MM.1S (cell line): ENCODE data around the gene TARP.
A peak's percentile ranks its signal among the peaks of the same experiment; 100 is the strongest.

ENCODE experiments used
- DNase-seq: peaks from one replicate; pipeline ENCODE4 v3.0.0-alpha.2; 2015
- H2AFZ ChIP-seq: fragments of 300-600 bp; sonication (generic); 2 replicates; pipeline ENCODE4 v1.6.0; 2016; ENCODE audit warnings: antibody characterized with exemption, low read length
- H3F3A ChIP-seq: fragments of 300-600 bp; sonication (generic); 2 replicates; pipeline ENCODE4 v1.6.1; 2016; ENCODE audit warnings: mild to moderate bottlenecking, antibody characterized with exemption, low read length, moderate library complexity, mixed read lengths; ENCODE audit not compliant: insufficient read depth
- H3K27ac ChIP-seq: fragments of 300-600 bp; sonication (generic); 2 replicates; pipeline ENCODE4 v1.5.1; 2016; ENCODE audit warnings: mild to moderate bottlenecking, low read length
- H3K27me3 ChIP-seq: fragments of 300-600 bp; sonication (generic); replicated peaks from 2 replicates; pipeline ENCODE4 v1.6.0; 2016; ENCODE audit warnings: low read length; ENCODE audit not compliant: insufficient read depth
- H3K36me3 ChIP-seq: fragments of 300-600 bp; sonication (generic); replicated peaks from 2 replicates; pipeline ENCODE4 v1.6.1; 2016; ENCODE audit warnings: mild to moderate bottlenecking, low read length, mixed read lengths; ENCODE audit not compliant: insufficient read depth
- H3K4me1 ChIP-seq: fragments of 300-600 bp; sonication (generic); 2 replicates; pipeline ENCODE4 v1.6.1; 2016; ENCODE audit warnings: low read length, mixed read lengths
- H3K4me2 ChIP-seq: fragments of 300-600 bp; sonication (generic); 2 replicates; pipeline ENCODE4 v1.6.0; 2016; ENCODE audit warnings: low read depth, low read length
- H3K4me3 ChIP-seq: fragments of 300-600 bp; sonication (generic); 2 replicates; pipeline ENCODE4 v1.5.1; 2016; ENCODE audit warnings: low read length, mixed read lengths
- H3K79me2 ChIP-seq: fragments of 300-600 bp; sonication (generic); 2 replicates; pipeline ENCODE4 v1.6.1; 2016; ENCODE audit warnings: mixed run types, low read length, mixed read lengths
- H3K9ac ChIP-seq: fragments of 300-600 bp; sonication (generic); 2 replicates; pipeline ENCODE4 v1.6.1; 2016; ENCODE audit warnings: low read length, mixed read lengths
- H3K9me2 ChIP-seq: fragments of 300-600 bp; sonication (generic); replicated peaks from 2 replicates; pipeline ENCODE4 v1.6.1; 2016; ENCODE audit warnings: mild to moderate bottlenecking, low read length, mixed read lengths; ENCODE audit not compliant: insufficient read depth
- H3K9me3 ChIP-seq: fragments of 300-600 bp; sonication (generic); replicated peaks from 2 replicates; pipeline ENCODE4 v1.6.1; 2016; ENCODE audit warnings: mild to moderate bottlenecking, low read length, mixed read lengths; ENCODE audit not compliant: insufficient read depth
- H4K20me1 ChIP-seq: fragments of 300-600 bp; sonication (generic); 2 replicates; pipeline ENCODE4 v1.6.1; 2016; ENCODE audit warnings: mild to moderate bottlenecking, low read length, moderate library complexity, mixed read lengths; ENCODE audit not compliant: insufficient read depth
- EZH2 ChIP-seq: fragments of 300-600 bp; sonication (generic); optimal IDR thresholded peaks from 2 replicates; pipeline ENCODE3; 2017; ENCODE audit warnings: low read depth, mild to moderate bottlenecking, antibody characterized with exemption, low read length, mixed read lengths
- EZH2phosphoT487 ChIP-seq: fragments of 300-600 bp; sonication (generic); IDR thresholded peaks from 2 replicates; pipeline ENCODE4 v1.6.1; 2018; ENCODE audit warnings: antibody characterized with exemption, low read length
- TF ChIP-seq, protein P1 (sequence below): fragments of 300-600 bp; sonication (generic); IDR thresholded peaks from 2 replicates; pipeline ENCODE4 v1.5.1; 2016; ENCODE audit warnings: antibody characterized with exemption, low read length, mixed read lengths

TARP gene

GRCh38 chr7:38291117-38291647, 17.7 kb upstream of the TARP start:
- TF ChIP-seq EZH2 (no peak), EZH2phosphoT487 (no peak)
- TF ChIP-seq, protein P1, sequence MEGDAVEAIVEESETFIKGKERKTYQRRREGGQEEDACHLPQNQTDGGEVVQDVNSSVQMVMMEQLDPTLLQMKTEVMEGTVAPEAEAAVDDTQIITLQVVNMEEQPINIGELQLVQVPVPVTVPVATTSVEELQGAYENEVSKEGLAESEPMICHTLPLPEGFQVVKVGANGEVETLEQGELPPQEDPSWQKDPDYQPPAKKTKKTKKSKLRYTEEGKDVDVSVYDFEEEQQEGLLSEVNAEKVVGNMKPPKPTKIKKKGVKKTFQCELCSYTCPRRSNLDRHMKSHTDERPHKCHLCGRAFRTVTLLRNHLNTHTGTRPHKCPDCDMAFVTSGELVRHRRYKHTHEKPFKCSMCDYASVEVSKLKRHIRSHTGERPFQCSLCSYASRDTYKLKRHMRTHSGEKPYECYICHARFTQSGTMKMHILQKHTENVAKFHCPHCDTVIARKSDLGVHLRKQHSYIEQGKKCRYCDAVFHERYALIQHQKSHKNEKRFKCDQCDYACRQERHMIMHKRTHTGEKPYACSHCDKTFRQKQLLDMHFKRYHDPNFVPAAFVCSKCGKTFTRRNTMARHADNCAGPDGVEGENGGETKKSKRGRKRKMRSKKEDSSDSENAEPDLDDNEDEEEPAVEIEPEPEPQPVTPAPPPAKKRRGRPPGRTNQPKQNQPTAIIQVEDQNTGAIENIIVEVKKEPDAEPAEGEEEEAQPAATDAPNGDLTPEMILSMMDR: 0 out of 2 replicates have a peak, but pooled peaks have one; percentile 7
- no peak overlapping the region for H3K27ac ChIP-seq
- no peaks in the 10 kb centered on the region for H3K36me3 ChIP-seq
- no peaks in the 10 kb centered on the region for H3K79me2 ChIP-seq
- no peak for DNase-seq
- peaks cover 9% of the 10 kb centered on the region for H3K4me1 ChIP-seq
- H3K9me2 ChIP-seq: no peaks in the 10 kb centered on the region
- H3K4me2 ChIP-seq: no peak overlapping the region
- no peak overlapping the region for H3K4me3 ChIP-seq
- no peaks in the 10 kb centered on the region for H4K20me1 ChIP-seq
- no peak overlapping the region for H2AFZ ChIP-seq
- no peaks in the 10 kb centered on the region for H3K27me3 ChIP-seq
- H3K9ac ChIP-seq: no peak overlapping the region
- peaks cover 9% of the 10 kb centered on the region for H3F3A ChIP-seq
- no peaks in the 10 kb centered on the region for H3K9me3 ChIP-seq

GRCh38 chr7:38284553-38284952, 11.1 kb upstream of the TARP start:
- no peaks in the 10 kb centered on the region for H3K4me1 ChIP-seq
- TF ChIP-seq, protein P1: no peak
- no peak for TF ChIP-seq EZH2phosphoT487
- no peak for TF ChIP-seq EZH2
- no peaks in the 10 kb centered on the region for H3K27me3 ChIP-seq
- H3K9ac ChIP-seq: no peak overlapping the region
- no peaks in the 10 kb centered on the region for H3F3A ChIP-seq
- no peak overlapping the region for H3K4me3 ChIP-seq
- H2AFZ ChIP-seq: 0 out of 2 replicates have a peak overlapping the region, but pooled peaks have one; percentile 11
- H3K36me3 ChIP-seq: no peaks in the 10 kb centered on the region
- no peaks in the 10 kb centered on the region for H4K20me1 ChIP-seq
- peak overlapping the region; percentile 17 for H3K4me2 ChIP-seq
- no peaks in the 10 kb centered on the region for H3K9me2 ChIP-seq
- DNase-seq: no peak
- H3K79me2 ChIP-seq: no peaks in the 10 kb centered on the region
- no peaks in the 10 kb centered on the region for H3K9me3 ChIP-seq
- no peak overlapping the region for H3K27ac ChIP-seq

GRCh38 chr7:38283809-38284208, 10.4 kb upstream of the TARP start:
- Histone ChIP-seq H3K79me2 (no peaks in the 10 kb centered on the region), H3K9ac (no peak overlapping the region), H3K36me3 (no peaks in the 10 kb centered on the region), H2AFZ (no peak overlapping the region), H3K27me3 (no peaks in the 10 kb centered on the region), H3F3A (no peaks in the 10 kb centered on the region), H3K4me2 (no peak overlapping the region), H3K4me3 (no peak overlapping the region), H3K9me3 (no peaks in the 10 kb centered on the region), H3K4me1 (no peaks in the 10 kb centered on the region), H4K20me1 (no peaks in the 10 kb centered on the region), H3K27ac (no peak overlapping the region), H3K9me2 (no peaks in the 10 kb centered on the region)
- no peak for DNase-seq
- TF ChIP-seq, protein P1: no peak
- TF ChIP-seq EZH2phosphoT487 (no peak), EZH2 (no peak)
